ENCODE measurements around the gene ABHD17A.

The ABHD17A gene

DNA sequence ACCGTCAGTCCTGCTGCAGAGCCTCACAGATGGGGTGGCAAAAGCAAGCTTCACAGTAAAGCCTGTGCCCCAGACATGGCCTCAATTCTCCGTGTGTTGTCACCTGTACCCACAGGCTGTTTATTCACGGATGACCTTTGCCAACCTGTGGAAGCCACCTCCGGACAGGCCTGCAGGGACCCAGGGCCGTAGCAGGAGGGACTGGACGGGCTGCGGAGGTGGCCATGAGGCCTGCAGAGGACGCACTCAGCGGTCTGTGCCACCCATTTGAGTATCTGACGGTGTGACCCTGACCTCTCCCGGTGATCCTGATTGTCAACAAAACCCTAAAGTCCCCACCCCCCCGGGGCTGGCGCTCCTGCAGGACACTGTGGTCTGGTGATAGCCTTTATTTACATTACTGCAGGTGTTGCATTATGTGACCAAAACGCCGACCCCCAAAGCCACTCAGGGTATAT lies 14.1 kb downstream of the ABHD17A start:
- TF ChIP-seq EZH2 (optimal IDR thresholded peaks at IDR 0.05; ENCODE audit: low read depth, low read length) (no peak), EZH2phosphoT487 (IDR thresholded peaks at IDR 0.05; ENCODE audit: low read length) (no peak)
- TF ChIP-seq, protein P1, sequence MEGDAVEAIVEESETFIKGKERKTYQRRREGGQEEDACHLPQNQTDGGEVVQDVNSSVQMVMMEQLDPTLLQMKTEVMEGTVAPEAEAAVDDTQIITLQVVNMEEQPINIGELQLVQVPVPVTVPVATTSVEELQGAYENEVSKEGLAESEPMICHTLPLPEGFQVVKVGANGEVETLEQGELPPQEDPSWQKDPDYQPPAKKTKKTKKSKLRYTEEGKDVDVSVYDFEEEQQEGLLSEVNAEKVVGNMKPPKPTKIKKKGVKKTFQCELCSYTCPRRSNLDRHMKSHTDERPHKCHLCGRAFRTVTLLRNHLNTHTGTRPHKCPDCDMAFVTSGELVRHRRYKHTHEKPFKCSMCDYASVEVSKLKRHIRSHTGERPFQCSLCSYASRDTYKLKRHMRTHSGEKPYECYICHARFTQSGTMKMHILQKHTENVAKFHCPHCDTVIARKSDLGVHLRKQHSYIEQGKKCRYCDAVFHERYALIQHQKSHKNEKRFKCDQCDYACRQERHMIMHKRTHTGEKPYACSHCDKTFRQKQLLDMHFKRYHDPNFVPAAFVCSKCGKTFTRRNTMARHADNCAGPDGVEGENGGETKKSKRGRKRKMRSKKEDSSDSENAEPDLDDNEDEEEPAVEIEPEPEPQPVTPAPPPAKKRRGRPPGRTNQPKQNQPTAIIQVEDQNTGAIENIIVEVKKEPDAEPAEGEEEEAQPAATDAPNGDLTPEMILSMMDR (IDR thresholded peaks at IDR 0.05; ENCODE audit: low read length): no peak
- Histone ChIP-seq H3K27me3 (replicated peaks; ENCODE audit: insufficient read depth, low read length) (no peaks in the 10 kb centered on the region), H3K36me3 (replicated peaks; ENCODE audit: insufficient read depth, low read length) (peaks cover 4% of the 10 kb centered on the region), H4K20me1 (ENCODE audit: insufficient read depth, low read length) (peaks cover 12% of the 10 kb centered on the region; the same call in 1 of the 2 replicates), H3K79me2 (ENCODE audit: low read length) (peaks cover 53% of the 10 kb centered on the region), H3K4me2 (ENCODE audit: low read depth, low read length) (no peak overlapping the region), H3K9ac (ENCODE audit: low read length) (no peak overlapping the region), H3K9me2 (replicated peaks; ENCODE audit: insufficient read depth, low read length) (no peaks in the 10 kb centered on the region), H2AFZ (ENCODE audit: low read length) (no peak overlapping the region), H3K4me1 (ENCODE audit: low read length) (peaks cover 6% of the 10 kb centered on the region), H3K9me3 (replicated peaks; ENCODE audit: insufficient read depth, low read length) (no peaks in the 10 kb centered on the region), H3F3A (ENCODE audit: insufficient read depth, low read length) (0 out of 2 replicates have a peak, but pooled peaks cover 16% of the 10 kb centered on the region), H3K4me3 (ENCODE audit: low read length) (no peak overlapping the region), H3K27ac (ENCODE audit: low read length) (no peak overlapping the region)
- no peak for DNase-seq

DNA sequence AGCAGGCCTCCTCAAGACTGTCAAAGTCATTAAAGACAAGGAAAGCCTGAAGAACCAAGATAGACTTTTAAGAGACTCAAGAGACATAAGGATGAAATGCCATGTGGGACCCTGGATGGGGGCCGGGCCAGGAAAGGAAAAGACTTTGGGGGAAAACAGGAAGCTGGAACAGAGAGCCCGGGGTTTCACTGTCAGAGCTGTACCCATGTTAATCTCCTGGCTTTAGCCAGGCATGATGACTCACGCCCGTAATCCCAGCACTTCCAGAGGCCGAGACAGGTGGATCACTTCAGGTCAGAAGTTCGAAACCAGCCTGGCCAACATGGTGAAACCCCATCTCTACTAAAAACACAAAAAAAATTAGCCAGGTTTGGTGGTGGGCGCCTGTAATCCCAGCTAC lies 16.3 kb downstream of the ABHD17A start:
- DNase-seq: no peak
- H2AFZ ChIP-seq (ENCODE audit: low read length): no peak overlapping the region
- H3K9ac ChIP-seq (ENCODE audit: low read length): no peak overlapping the region
- H3K4me1 ChIP-seq (ENCODE audit: low read length): peaks cover 8% of the 10 kb centered on the region
- H3K27me3 ChIP-seq (replicated peaks; ENCODE audit: insufficient read depth, low read length): no peaks in the 10 kb centered on the region
- H4K20me1 ChIP-seq (ENCODE audit: insufficient read depth, low read length): peaks cover 12% of the 10 kb centered on the region; the same call in 1 of the 2 replicates
- H3K9me2 ChIP-seq (replicated peaks; ENCODE audit: insufficient read depth, low read length): no peaks in the 10 kb centered on the region
- peaks cover 4% of the 10 kb centered on the region for H3K36me3 ChIP-seq (replicated peaks; ENCODE audit: insufficient read depth, low read length)
- no peaks in the 10 kb centered on the region for H3K9me3 ChIP-seq (replicated peaks; ENCODE audit: insufficient read depth, low read length)
- H3K79me2 ChIP-seq (ENCODE audit: low read length): peaks cover 39% of the 10 kb centered on the region
- peaks cover 9% of the 10 kb centered on the region; the same call in 1 of the 2 replicates for H3F3A ChIP-seq (ENCODE audit: insufficient read depth, low read length)
- no peak for TF ChIP-seq EZH2phosphoT487 (IDR thresholded peaks at IDR 0.05; ENCODE audit: low read length)
- TF ChIP-seq EZH2 (optimal IDR thresholded peaks at IDR 0.05; ENCODE audit: low read depth, low read length): no peak
- TF ChIP-seq, protein P1 (IDR thresholded peaks at IDR 0.05; ENCODE audit: low read length): no peak
- H3K4me2 ChIP-seq (ENCODE audit: low read depth, low read length): no peak overlapping the region
- H3K4me3 ChIP-seq (ENCODE audit: low read length): no peak overlapping the region
- H3K27ac ChIP-seq (ENCODE audit: low read length): no peak overlapping the region

DNA sequence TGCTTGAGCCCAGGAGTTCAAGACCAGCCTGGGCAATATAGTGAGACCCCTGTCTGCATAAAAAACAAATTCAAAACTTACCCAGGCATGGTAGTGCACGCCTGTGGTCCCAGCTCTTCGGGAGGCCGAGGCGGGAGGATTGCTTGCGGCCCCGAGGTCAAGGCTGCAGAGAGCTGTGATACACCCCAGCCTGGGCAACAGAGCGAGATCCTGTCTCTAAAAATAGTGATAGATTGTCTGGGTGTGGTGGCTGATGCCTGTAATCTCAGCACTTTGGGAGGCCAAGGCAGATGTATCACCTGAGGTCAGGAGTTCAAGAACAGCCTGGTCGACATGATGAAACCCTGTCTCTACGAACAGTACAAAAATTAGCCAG lies 18.0 kb downstream of the ABHD17A start:
- peaks cover 28% of the 10 kb centered on the region for H3K79me2 ChIP-seq (ENCODE audit: low read length)
- no peaks in the 10 kb centered on the region for H3K27me3 ChIP-seq (replicated peaks; ENCODE audit: insufficient read depth, low read length)
- DNase-seq: no peak
- TF ChIP-seq, protein P1 (IDR thresholded peaks at IDR 0.05; ENCODE audit: low read length): no peak
- TF ChIP-seq EZH2phosphoT487 (IDR thresholded peaks at IDR 0.05; ENCODE audit: low read length): no peak
- TF ChIP-seq EZH2 (optimal IDR thresholded peaks at IDR 0.05; ENCODE audit: low read depth, low read length): no peak
- H3K9me3 ChIP-seq (replicated peaks; ENCODE audit: insufficient read depth, low read length): no peaks in the 10 kb centered on the region
- H3K27ac ChIP-seq (ENCODE audit: low read length): no peak overlapping the region
- no peak overlapping the region for H2AFZ ChIP-seq (ENCODE audit: low read length)
- H3K9ac ChIP-seq (ENCODE audit: low read length): no peak overlapping the region
- peaks cover 11% of the 10 kb centered on the region; the same call in 1 of the 2 replicates for H3F3A ChIP-seq (ENCODE audit: insufficient read depth, low read length)
- H4K20me1 ChIP-seq (ENCODE audit: insufficient read depth, low read length): no peaks in the 10 kb centered on the region
- H3K4me2 ChIP-seq (ENCODE audit: low read depth, low read length): no peak overlapping the region
- no peaks in the 10 kb centered on the region for H3K36me3 ChIP-seq (replicated peaks; ENCODE audit: insufficient read depth, low read length)
- no peaks in the 10 kb centered on the region for H3K9me2 ChIP-seq (replicated peaks; ENCODE audit: insufficient read depth, low read length)
- peaks cover 5% of the 10 kb centered on the region for H3K4me1 ChIP-seq (ENCODE audit: low read length)
- no peak overlapping the region for H3K4me3 ChIP-seq (ENCODE audit: low read length)
